B cell (primary cell): ENCODE data around the gene CSNK1G1. TPM values are rescaled to one million over a fixed set of nuclear protein-coding genes. Genes with fewer than 3 reads are reported as not detected.

Experiments used
- ATAC-seq: fragments of 200-7000 bp; cut with Tn5 transposase; one replicate; pipeline ENCODE4 v1.10.0; 2021; ENCODE audit warnings: low read depth, mild to moderate bottlenecking, moderate number of reproducible peaks, moderate library complexity
- CTCF ChIA-PET: fragments of 350-600 bp; sonication (Branson Sonifier 250); formaldehyde crosslinking; loops from one replicate; lab custom pipeline; 2021; ENCODE audit warnings: antibody characterized with exemption, inconsistent platforms; lab: Charles Lee
- POLR2A ChIA-PET: fragments of 350-600 bp; sonication (Branson Sonifier 250); formaldehyde crosslinking; loops from one replicate; lab custom pipeline; 2021; ENCODE audit warnings: antibody characterized with exemption; lab: Charles Lee
- DNase-seq: peaks from one replicate; pipeline ENCODE4 v3.0.0; 2013
- H2AFZ ChIP-seq: 2 replicates; pipeline ENCODE4 v1.6.1; 2012; ENCODE audit warnings: mild to moderate bottlenecking, low read depth, low read length; ENCODE audit not compliant: insufficient read depth, poor library complexity, severe bottlenecking
- H3K27ac ChIP-seq, 2 donors: 1 replicate in 1 of 2; 2 replicates in 1 of 2; pipeline ENCODE4 v1.5.1; 2012 to 2013; ENCODE audit warnings: low read length in 2 of 2, mild to moderate bottlenecking in 2 of 2, moderate library complexity in 1 of 2
- H3K27me3 ChIP-seq, 4 experiments: fragments of 200-600 bp in 1 of 4; sonication (generic) in 1 of 4; replicated peaks in 1 of 4; 1 replicate in 2 of 4; 2 replicates in 2 of 4; pipeline versions ENCODE4 v1.6.1 to v1.7.0; 2013 to 2016; ENCODE audit warnings: low read length in 3 of 4, mild to moderate bottlenecking in 2 of 4, mixed read lengths in 1 of 4, moderate library complexity in 1 of 4; ENCODE audit not compliant: insufficient read depth in 4 of 4, control insufficient read depth in 3 of 4; ENCODE audit errors: control extremely low read depth in 1 of 4
- H3K36me3 ChIP-seq, 2 experiments: replicated peaks in 1 of 2; 1 replicate in 1 of 2; 2 replicates in 1 of 2; pipeline versions ENCODE4 v1.6.1 to v1.7.1; 2013; ENCODE audit warnings: low read length in 1 of 2; ENCODE audit not compliant: insufficient read depth in 2 of 2, control insufficient read depth in 1 of 2; ENCODE audit errors: control extremely low read depth in 1 of 2, extremely low read depth in 1 of 2
- H3K4me1 ChIP-seq, 2 donors: fragments of 200-600 bp in 1 of 2; sonication (generic) in 1 of 2; 1 replicate in 1 of 2; 2 replicates in 1 of 2; pipeline versions ENCODE4 v1.5.1 to v1.6.1; 2013 to 2017; ENCODE audit warnings: low read length in 2 of 2; ENCODE audit not compliant: control insufficient read depth in 2 of 2, insufficient read depth in 2 of 2
- H3K4me2 ChIP-seq: replicated peaks from 2 replicates; pipeline ENCODE3; 2012; ENCODE audit warnings: mild to moderate bottlenecking, low read depth, low read length; ENCODE audit not compliant: poor library complexity, severe bottlenecking
- H3K4me3 ChIP-seq, 5 experiments: fragments of 200-600 bp in 1 of 5; sonication (generic) in 1 of 5; 1 replicate in 3 of 5; 2 replicates in 2 of 5; pipeline versions ENCODE4 v1.5.1 to v1.7.0; 2011 to 2016; ENCODE audit warnings: low read length in 4 of 5, mild to moderate bottlenecking in 4 of 5, low read depth in 2 of 5, control low read depth in 1 of 5, moderate library complexity in 1 of 5; ENCODE audit not compliant: insufficient read depth in 1 of 5; ENCODE audit errors: control extremely low read depth in 1 of 5, extremely low read depth in 1 of 5
- H3K79me2 ChIP-seq: fragments of 200-600 bp; sonication (generic); one replicate; pipeline ENCODE4 v1.6.0; 2016; ENCODE audit warnings: low read length; ENCODE audit not compliant: control insufficient read depth, insufficient read depth
- H3K9ac ChIP-seq: fragments of 200-600 bp; sonication (generic); 2 replicates; pipeline ENCODE4 v1.6.1; 2017; ENCODE audit warnings: mild to moderate bottlenecking, low read length, moderate library complexity
- H3K9me3 ChIP-seq, 3 donors: one replicate each; pipeline versions ENCODE4 v1.6.1 to v1.7.1; 2013; ENCODE audit warnings: low read length in 2 of 3; ENCODE audit not compliant: control insufficient read depth in 2 of 3, insufficient read depth in 1 of 3; ENCODE audit errors: control extremely low read depth in 1 of 3
- H4K20me1 ChIP-seq: 2 replicates; pipeline ENCODE4 v1.6.0; 2012; ENCODE audit warnings: mild to moderate bottlenecking, low read length; ENCODE audit not compliant: insufficient read depth, control insufficient read depth, poor library complexity, severe bottlenecking
- H3K27ac Mint-ChIP-seq: one replicate; pipeline ENCODE4 v1.8.0; 2021; ENCODE audit warnings: mixed read lengths
- H3K27me3 Mint-ChIP-seq: one replicate; pipeline ENCODE4 v1.8.0; 2021; ENCODE audit warnings: mixed read lengths
- H3K4me1 Mint-ChIP-seq: one replicate; pipeline ENCODE4 v1.8.0; 2021; ENCODE audit warnings: mixed read lengths
- H3K4me3 Mint-ChIP-seq: one replicate; pipeline ENCODE4 v1.8.0; 2021; ENCODE audit warnings: mixed read lengths
- H3K9me3 Mint-ChIP-seq: one replicate; pipeline ENCODE4 v1.8.0; 2022; ENCODE audit warnings: mixed read lengths; ENCODE audit not compliant: insufficient read depth
- CTCF ChIP-seq: fragments of 200-600 bp; IDR thresholded peaks from one replicate; pipeline ENCODE4 v1.8.0; 2022; ENCODE audit warnings: antibody characterized with exemption, mild to moderate bottlenecking
- EZH2 ChIP-seq: IDR thresholded peaks from 2 replicates; pipeline ENCODE4 v1.6.1; 2012; ENCODE audit warnings: borderline replicate concordance, low read depth, mild to moderate bottlenecking, moderate library complexity, low read length; ENCODE audit not compliant: insufficient read depth, poor library complexity, severe bottlenecking
- WGBS: methylation state at CpG from one replicate; pipeline ENCODE4 v1.1.5; 2013; ENCODE audit warnings: missing lambda C conversion rate; ENCODE audit not compliant: insufficient coverage; 5-methylcytosine and 5-hydroxymethylcytosine counted together
- intact Hi-C: fragments of 100-400 bp; cut with micrococcal nuclease; formaldehyde crosslinking; loops from one replicate; pipeline ENCODE4 v1.10.0; 2022
- polyA plus RNA-seq: library from polyadenylated mRNA; depleted of rRNA; stranded (reverse); fragments of >200 nt; gene quantifications from 2 replicates; pipeline ENCODE4 v1.2.3, GENCODE V29; 2012
- total RNA-seq, 2 donors: library from RNA; stranded (reverse); fragments of 120-200 nt in 1 of 2; gene quantifications; 1 replicate in 1 of 2; 2 replicates in 1 of 2; pipeline versions ENCODE4 v1.2.3 to v1.2.4, GENCODE V29; 2013 to 2022

Gene CSNK1G1
- total and polyA plus RNA-seq, 2 donors (not counting 1 experiment from before 2014, with no cell fraction given), result 5.2 to 40.3 TPM

GRCh38 chr15:64245405-64245804, 110.6 kb downstream of the CSNK1G1 start:
- ChIA-PET POLR2A (interaction anchor here (0.7 kb wide), 2 partner anchors 386 to 770 kb away, joined by 3 read pairs; no protein-coding TSS in a partner anchor), CTCF (interaction anchor here (0.5 kb wide), 1 partner anchor 81 kb away, joined by 4 read pairs; no protein-coding TSS in a partner anchor)
- peaks cover 2% of the 10 kb centered on the region for H4K20me1 ChIP-seq
- peaks cover 15% of the 10 kb centered on the region for H3K4me1 Mint-ChIP-seq
- no peak overlapping the region for H3K9ac ChIP-seq
- no peaks in the 10 kb centered on the region for H3K4me1 ChIP-seq
- no peaks in the 10 kb centered on the region for H3K27me3 Mint-ChIP-seq
- no peak overlapping the region for H3K27ac Mint-ChIP-seq
- ATAC-seq, result no peak
- peaks cover 32% of the 10 kb centered on the region for H3K79me2 ChIP-seq
- no CpG with 5 or more reads among the region's 4 CpGs for whole genome bisulfite sequencing
- H3K4me3 ChIP-seq, result no peak overlapping the region
- H3K9me3 Mint-ChIP-seq, result no peaks in the 10 kb centered on the region
- no peak for DNase-seq
- H3K4me2 ChIP-seq, result no peak overlapping the region
- intact Hi-C loops, result no loop called here
- no peaks in the 10 kb centered on the region for H3K27me3 ChIP-seq
- peaks cover 1 to 13% of the 10 kb centered on the region in 2 experiments for H3K36me3 ChIP-seq
- H3K9me3 ChIP-seq, result no peaks in the 10 kb centered on the region
- TF ChIP-seq EZH2 (no peak), CTCF (no peak)
- H3K4me3 Mint-ChIP-seq, result no peak overlapping the region
- no peak overlapping the region for H2AFZ ChIP-seq
- no peak overlapping the region for H3K27ac ChIP-seq

- Histone ChIP-seq H3K4me2 (no peak overlapping the region), H3K27me3 (no peaks in the 10 kb centered on the region), H3K4me1 (no peaks in the 10 kb centered on the region), H3K27ac (no peak overlapping the region), H3K4me3 (no peak overlapping the region), H2AFZ (no peak overlapping the region), H3K9me3 (no peaks in the 10 kb centered on the region), H3K9ac (no peak overlapping the region), H3K36me3 (no peaks in the 10 kb centered on the region), H4K20me1 (peaks cover 25% of the 10 kb centered on the region), H3K79me2 (peaks cover 39% of the 10 kb centered on the region)
- POLR2A ChIA-PET, result no interaction called here
- Mint-ChIP-seq H3K27ac (no peak overlapping the region), H3K27me3 (no peaks in the 10 kb centered on the region), H3K4me3 (no peak overlapping the region), H3K4me1 (peaks cover 15% of the 10 kb centered on the region), H3K9me3 (no peaks in the 10 kb centered on the region)
- no peak for DNase-seq
- ATAC-seq, result no peak
- CTCF ChIA-PET, result no interaction called here
- intact Hi-C loops, result no loop called here
- TF ChIP-seq CTCF, result no peak
- TF ChIP-seq EZH2, result no peak
- 88% methylated on average over 1 of the region's 3 CpGs for WGBS
Measured at GRCh38 chr15:64237677-64238076, 118.3 kb downstream of the CSNK1G1 start.
